ENCODE measurements around the gene SDHD. TPM values are rescaled to one million over a fixed set of nuclear protein-coding genes. Genes with fewer than 3 reads are reported as not detected.

Gene SDHD
- total RNA-seq, 2 donors from 2014 or later, result 274 to 276 TPM

- H3K27ac ChIP-seq, result no peak overlapping the region
- H3K9me3 ChIP-seq, result no peaks in the 10 kb centered on the region
- H3K4me1 ChIP-seq, result no peaks in the 10 kb centered on the region
- no peak for TF ChIP-seq CTCF (IDR thresholded peaks at IDR 0.05)
- H3K4me3 ChIP-seq, result no peak overlapping the region
- intact Hi-C loops (cut with DNase I), result no loop called here
- H3K36me3 ChIP-seq, result peaks cover 26% of the 10 kb centered on the region
- H3K27me3 ChIP-seq, result no peaks in the 10 kb centered on the region
- DNase-seq, result no peak
- H3K9ac ChIP-seq (ENCODE audit: low read depth in 2 of 2, low read length in 2 of 2), result no peak overlapping the region
Measured at GRCh38 chr11:112096194-112096593, 9.5 kb downstream of the SDHD start.

- Histone ChIP-seq H3K27ac (no peak overlapping the region), H3K36me3 (peaks cover 9% of the 10 kb centered on the region), H3K9ac (ENCODE audit: low read depth in 2 of 2, low read length in 2 of 2) (no peak overlapping the region), H3K4me3 (no peak overlapping the region), H3K9me3 (no peaks in the 10 kb centered on the region), H3K4me1 (no peaks in the 10 kb centered on the region), H3K27me3 (no peaks in the 10 kb centered on the region)
- no peak for TF ChIP-seq CTCF (IDR thresholded peaks at IDR 0.05)
- DNase-seq, result no peak
- intact Hi-C loops (cut with DNase I), result no loop called here
Measured at GRCh38 chr11:112097734-112098528, 11.3 kb downstream of the SDHD start.

GRCh38 chr11:112100462-112100861 is 13.8 kb downstream of the SDHD start:
- no peaks in the 10 kb centered on the region for H3K4me1 ChIP-seq
- no peak overlapping the region for H3K27ac ChIP-seq
- no peak overlapping the region for H3K4me3 ChIP-seq
- no peak for DNase-seq
- intact Hi-C loops (cut with DNase I), result no loop called here
- no peaks in the 10 kb centered on the region for H3K9me3 ChIP-seq
- no peaks in the 10 kb centered on the region for H3K36me3 ChIP-seq
- no peak for TF ChIP-seq CTCF (IDR thresholded peaks at IDR 0.05)
- no peak overlapping the region for H3K9ac ChIP-seq (ENCODE audit: low read depth in 2 of 2, low read length in 2 of 2)
- no peaks in the 10 kb centered on the region for H3K27me3 ChIP-seq

- no peak overlapping the region for H3K4me3 ChIP-seq
- intact Hi-C loops (cut with DNase I), result no loop called here
- H3K27ac ChIP-seq, result no peak overlapping the region
- no peaks in the 10 kb centered on the region for H3K9me3 ChIP-seq
- H3K27me3 ChIP-seq, result no peaks in the 10 kb centered on the region
- H3K36me3 ChIP-seq, result no peaks in the 10 kb centered on the region
- no peaks in the 10 kb centered on the region for H3K4me1 ChIP-seq
- H3K9ac ChIP-seq (ENCODE audit: low read depth in 2 of 2, low read length in 2 of 2), result no peak overlapping the region
- DNase-seq, result no peak
- TF ChIP-seq CTCF (IDR thresholded peaks at IDR 0.05), result no peak
Measured at GRCh38 chr11:112103446-112103845, 16.8 kb downstream of the SDHD start.

- Histone ChIP-seq H3K9ac (ENCODE audit: low read depth in 2 of 2, low read length in 2 of 2) (no peak overlapping the region), H3K9me3 (no peaks in the 10 kb centered on the region), H3K27me3 (no peaks in the 10 kb centered on the region), H3K36me3 (no peaks in the 10 kb centered on the region), H3K4me3 (no peak overlapping the region), H3K4me1 (no peaks in the 10 kb centered on the region), H3K27ac (no peak overlapping the region)
- TF ChIP-seq CTCF (IDR thresholded peaks at IDR 0.05), result no peak
- DNase-seq, result no peak
- intact Hi-C loops (cut with DNase I), result no loop called here
Measured at GRCh38 chr11:112106070-112106469, 19.4 kb downstream of the SDHD start.
